Tibial nerve (tissue), 3 donors: ENCODE measurements around the gene YAF2.

Experiments
- POLR2A ChIP-seq, 2 donors: fragments of 450-650 bp; IDR thresholded peaks; one replicate each; pipeline ENCODE4 v1.6.1; 2017; ENCODE audit warnings: antibody characterized with exemption in 2 of 2, mild to moderate bottlenecking in 2 of 2, moderate library complexity in 2 of 2
- TF ChIP-seq, protein P1 (sequence below), 5 experiments: fragments of 200-600 bp in 3 of 5; fragments of 450-650 bp in 2 of 5; sonication (generic) in 3 of 5; IDR thresholded peaks; one replicate each; pipeline ENCODE4 v1.5.1; 2016 to 2019; ENCODE audit warnings: antibody characterized with exemption in 5 of 5, mild to moderate bottlenecking in 3 of 5, moderate library complexity in 2 of 5

DNA sequence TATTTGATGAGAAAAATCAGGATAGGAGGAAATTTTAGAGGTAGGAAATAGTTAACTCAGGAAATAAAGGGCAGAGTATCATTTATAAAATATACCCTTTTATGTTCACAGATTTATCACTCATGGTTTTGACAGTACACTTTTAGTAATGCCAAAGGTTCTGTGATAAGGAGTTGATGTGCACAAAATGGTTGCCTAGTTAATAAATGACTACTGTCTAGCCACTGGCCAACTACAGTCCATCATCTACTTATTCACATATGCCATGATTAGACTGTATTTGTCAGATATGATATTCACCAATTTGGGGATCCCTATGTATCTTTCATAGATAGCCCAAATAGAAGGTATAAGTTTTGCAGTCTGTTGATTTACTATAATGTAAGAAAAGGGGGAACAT lies 74.1 kb downstream of the YAF2 start:
- TF ChIP-seq, protein P1, sequence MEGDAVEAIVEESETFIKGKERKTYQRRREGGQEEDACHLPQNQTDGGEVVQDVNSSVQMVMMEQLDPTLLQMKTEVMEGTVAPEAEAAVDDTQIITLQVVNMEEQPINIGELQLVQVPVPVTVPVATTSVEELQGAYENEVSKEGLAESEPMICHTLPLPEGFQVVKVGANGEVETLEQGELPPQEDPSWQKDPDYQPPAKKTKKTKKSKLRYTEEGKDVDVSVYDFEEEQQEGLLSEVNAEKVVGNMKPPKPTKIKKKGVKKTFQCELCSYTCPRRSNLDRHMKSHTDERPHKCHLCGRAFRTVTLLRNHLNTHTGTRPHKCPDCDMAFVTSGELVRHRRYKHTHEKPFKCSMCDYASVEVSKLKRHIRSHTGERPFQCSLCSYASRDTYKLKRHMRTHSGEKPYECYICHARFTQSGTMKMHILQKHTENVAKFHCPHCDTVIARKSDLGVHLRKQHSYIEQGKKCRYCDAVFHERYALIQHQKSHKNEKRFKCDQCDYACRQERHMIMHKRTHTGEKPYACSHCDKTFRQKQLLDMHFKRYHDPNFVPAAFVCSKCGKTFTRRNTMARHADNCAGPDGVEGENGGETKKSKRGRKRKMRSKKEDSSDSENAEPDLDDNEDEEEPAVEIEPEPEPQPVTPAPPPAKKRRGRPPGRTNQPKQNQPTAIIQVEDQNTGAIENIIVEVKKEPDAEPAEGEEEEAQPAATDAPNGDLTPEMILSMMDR (IDR thresholded peaks at IDR 0.05), result no peak
- no peak for TF ChIP-seq POLR2A (IDR thresholded peaks at IDR 0.05)
